Hepatocyte (in vitro differentiated cells): ENCODE data around the gene ZDHHC14. TPM values are rescaled to one million over a fixed set of nuclear protein-coding genes. Genes with fewer than 3 reads are reported as not detected.

ENCODE experiments used
- DNase-seq: peaks from one replicate; pipeline ENCODE4 v3.0.0-alpha.2; 2016; ENCODE audit warnings: low spot score
- H2AFZ ChIP-seq: fragments of 200-600 bp; sonication (generic); 2 replicates; pipeline ENCODE4 v1.6.0; 2016; ENCODE audit warnings: antibody characterized with exemption, mild to moderate bottlenecking
- H3K27ac ChIP-seq: fragments of 200-600 bp; sonication (generic); 2 replicates; pipeline ENCODE4 v1.5.1; 2016; ENCODE audit warnings: mild to moderate bottlenecking
- H3K27me3 ChIP-seq: fragments of 200-600 bp; sonication (generic); 2 replicates; pipeline ENCODE4 v1.6.1; 2016
- H3K36me3 ChIP-seq: fragments of 200-600 bp; sonication (generic); replicated peaks from 2 replicates; pipeline ENCODE4 v1.5.1; 2016; ENCODE audit warnings: low read depth; ENCODE audit not compliant: insufficient read depth
- H3K4me1 ChIP-seq: fragments of 200-600 bp; sonication (generic); 2 replicates; pipeline ENCODE4 v1.5.1; 2016; ENCODE audit warnings: mild to moderate bottlenecking, moderate library complexity; ENCODE audit not compliant: insufficient read depth
- H3K4me2 ChIP-seq: fragments of 200-600 bp; sonication (generic); 2 replicates; pipeline ENCODE4 v1.6.0; 2016
- H3K4me3 ChIP-seq: fragments of 200-600 bp; sonication (generic); 2 replicates; pipeline ENCODE4 v1.5.1; 2016; ENCODE audit warnings: mild to moderate bottlenecking
- H3K79me2 ChIP-seq: fragments of 200-600 bp; sonication (generic); 2 replicates; pipeline ENCODE4 v1.6.0; 2017; ENCODE audit warnings: mild to moderate bottlenecking
- H3K9me2 ChIP-seq: fragments of 200-600 bp; sonication (generic); replicated peaks from 2 replicates; pipeline ENCODE4 v1.6.0; 2017; ENCODE audit warnings: mild to moderate bottlenecking; ENCODE audit not compliant: insufficient read depth
- H3K9me3 ChIP-seq: fragments of 200-600 bp; sonication (generic); 2 replicates; pipeline ENCODE4 v1.5.1; 2016; ENCODE audit warnings: low read depth, mild to moderate bottlenecking
- H4K20me1 ChIP-seq: fragments of 200-600 bp; sonication (generic); 2 replicates; pipeline ENCODE4 v1.6.0; 2016; ENCODE audit warnings: mild to moderate bottlenecking; ENCODE audit not compliant: insufficient read depth, poor library complexity, severe bottlenecking
- EZH2 ChIP-seq: fragments of 200-600 bp; sonication (generic); IDR thresholded peaks from 2 replicates; pipeline ENCODE4 v1.6.1; 2016; ENCODE audit warnings: antibody characterized with exemption, mild to moderate bottlenecking, borderline replicate concordance
- EZH2phosphoT487 ChIP-seq: fragments of 200-600 bp; sonication (generic); IDR thresholded peaks from one replicate; pipeline ENCODE4 v1.6.1; 2018; ENCODE audit warnings: antibody characterized with exemption, mild to moderate bottlenecking, low read depth, moderate library complexity; ENCODE audit not compliant: unreplicated experiment, severe bottlenecking
- WGBS: methylation state at CpG from one replicate; pipeline ENCODE4 v1.1.6; 2016; ENCODE audit warnings: low lambda C conversion rate; ENCODE audit errors: missing lambda C conversion rate; 5-methylcytosine and 5-hydroxymethylcytosine counted together
- polyA plus RNA-seq: library from polyadenylated mRNA; unstranded; fragments of >200 nt; fragmentation: Nextera tagmentation; extraction: Ambion mirVana; gene quantifications from 2 replicates; pipeline ENCODE4 v1.2.1, GENCODE V29; 2016
- total RNA-seq: library from RNA; depleted of rRNA; stranded (reverse); fragments of >200 nt; gene quantifications from 2 replicates; pipeline ENCODE4 v1.2.3, GENCODE V29; 2014
- TF ChIP-seq, protein P1 (sequence below): fragments of 200-600 bp; sonication (generic); IDR thresholded peaks from 2 replicates; pipeline ENCODE4 v1.5.1; 2016; ENCODE audit warnings: antibody characterized with exemption, mild to moderate bottlenecking; ENCODE audit not compliant: poor library complexity

Gene ZDHHC14
- total and polyA plus RNA-seq, 2 experiments from 2014 or later, result 11.8 to 25.2 TPM

DNA sequence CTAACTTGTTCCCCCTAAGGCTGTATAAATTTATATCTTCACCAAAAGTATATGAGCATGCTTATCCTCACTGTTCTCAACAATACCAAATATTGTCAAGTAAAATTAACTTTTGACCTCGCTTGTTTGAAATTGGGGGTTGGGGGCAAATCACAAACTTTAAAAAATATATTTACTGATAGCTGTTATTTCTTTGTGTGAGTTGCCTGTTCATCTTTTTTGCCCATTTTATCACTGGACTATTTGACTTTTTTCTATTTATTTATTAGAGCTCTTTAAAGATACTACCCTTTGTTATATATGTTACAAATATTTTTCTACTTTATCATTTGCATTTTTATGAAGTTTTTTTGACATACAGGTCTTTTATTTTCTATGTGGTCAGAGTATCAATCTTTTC lies 187.7 kb downstream of the ZDHHC14 start:
- Histone ChIP-seq H3K4me1 (no peaks in the 10 kb centered on the region), H3K79me2 (no peaks in the 10 kb centered on the region), H3K36me3 (no peaks in the 10 kb centered on the region), H2AFZ (no peak overlapping the region), H3K27ac (no peak overlapping the region), H3K4me3 (no peak overlapping the region), H3K27me3 (no peaks in the 10 kb centered on the region), H4K20me1 (no peaks in the 10 kb centered on the region), H3K4me2 (no peak overlapping the region), H3K9me3 (no peaks in the 10 kb centered on the region), H3K9me2 (no peaks in the 10 kb centered on the region)
- TF ChIP-seq, protein P1, sequence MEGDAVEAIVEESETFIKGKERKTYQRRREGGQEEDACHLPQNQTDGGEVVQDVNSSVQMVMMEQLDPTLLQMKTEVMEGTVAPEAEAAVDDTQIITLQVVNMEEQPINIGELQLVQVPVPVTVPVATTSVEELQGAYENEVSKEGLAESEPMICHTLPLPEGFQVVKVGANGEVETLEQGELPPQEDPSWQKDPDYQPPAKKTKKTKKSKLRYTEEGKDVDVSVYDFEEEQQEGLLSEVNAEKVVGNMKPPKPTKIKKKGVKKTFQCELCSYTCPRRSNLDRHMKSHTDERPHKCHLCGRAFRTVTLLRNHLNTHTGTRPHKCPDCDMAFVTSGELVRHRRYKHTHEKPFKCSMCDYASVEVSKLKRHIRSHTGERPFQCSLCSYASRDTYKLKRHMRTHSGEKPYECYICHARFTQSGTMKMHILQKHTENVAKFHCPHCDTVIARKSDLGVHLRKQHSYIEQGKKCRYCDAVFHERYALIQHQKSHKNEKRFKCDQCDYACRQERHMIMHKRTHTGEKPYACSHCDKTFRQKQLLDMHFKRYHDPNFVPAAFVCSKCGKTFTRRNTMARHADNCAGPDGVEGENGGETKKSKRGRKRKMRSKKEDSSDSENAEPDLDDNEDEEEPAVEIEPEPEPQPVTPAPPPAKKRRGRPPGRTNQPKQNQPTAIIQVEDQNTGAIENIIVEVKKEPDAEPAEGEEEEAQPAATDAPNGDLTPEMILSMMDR, result no peak
- TF ChIP-seq EZH2phosphoT487 (no peak), EZH2 (no peak)
- no peak for DNase-seq
- 96% methylated on average over 1 of the region's 1 CpG for WGBS

DNA sequence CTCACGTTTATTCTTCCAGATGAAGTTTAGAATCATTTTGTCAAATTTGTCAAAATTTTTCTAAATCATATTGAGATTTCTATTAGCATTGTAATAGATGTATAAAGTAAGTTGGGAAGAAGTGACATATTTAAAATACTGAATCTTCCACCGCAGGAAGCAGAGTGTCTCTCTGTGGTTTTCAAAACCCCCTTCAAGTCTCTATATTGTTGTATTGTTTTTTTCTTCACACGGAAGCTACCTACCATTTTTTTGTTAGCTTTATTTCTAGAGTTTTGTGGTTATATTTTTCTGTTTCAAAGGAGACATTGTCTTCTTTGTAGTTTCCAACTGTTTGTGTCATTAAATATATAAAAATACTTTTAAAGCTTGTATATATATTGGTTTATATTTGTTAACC lies 188.6 kb downstream of the ZDHHC14 start:
- no peaks in the 10 kb centered on the region for H4K20me1 ChIP-seq
- no peaks in the 10 kb centered on the region for H3K36me3 ChIP-seq
- no peaks in the 10 kb centered on the region for H3K27me3 ChIP-seq
- H3K79me2 ChIP-seq, result no peaks in the 10 kb centered on the region
- H3K4me2 ChIP-seq, result no peak overlapping the region
- H3K9me2 ChIP-seq, result no peaks in the 10 kb centered on the region
- H2AFZ ChIP-seq, result no peak overlapping the region
- TF ChIP-seq EZH2, result no peak
- TF ChIP-seq EZH2phosphoT487, result no peak
- TF ChIP-seq, protein P1, result no peak
- no peaks in the 10 kb centered on the region for H3K9me3 ChIP-seq
- no peaks in the 10 kb centered on the region for H3K4me1 ChIP-seq
- WGBS, result 92% methylated on average over 3 of the region's 3 CpGs
- no peak for DNase-seq
- H3K27ac ChIP-seq, result no peak overlapping the region
- no peak overlapping the region for H3K4me3 ChIP-seq

DNA sequence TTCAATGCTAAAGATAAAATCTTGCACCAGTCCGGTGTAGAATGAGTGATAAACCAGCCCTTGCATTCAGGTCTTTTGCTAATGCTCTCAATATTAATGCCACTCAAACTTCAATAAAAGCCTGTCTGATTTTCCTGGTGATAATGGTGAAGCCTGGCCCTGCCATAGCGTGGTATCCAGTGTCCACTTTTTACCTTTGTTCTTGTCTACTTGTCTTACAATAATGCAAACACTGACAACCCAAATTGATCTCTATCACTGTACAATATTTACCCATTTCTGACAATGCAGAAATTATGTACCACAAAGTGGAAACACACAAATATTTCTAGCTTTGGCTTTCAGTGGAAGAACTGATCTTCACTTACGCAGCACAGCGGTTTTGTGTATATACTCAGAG lies 189.1 kb downstream of the ZDHHC14 start:
- TF ChIP-seq EZH2phosphoT487 (no peak), EZH2 (no peak)
- TF ChIP-seq, protein P1, result no peak
- H3K4me2 ChIP-seq, result no peak overlapping the region
- no peaks in the 10 kb centered on the region for H3K4me1 ChIP-seq
- no peaks in the 10 kb centered on the region for H3K9me2 ChIP-seq
- no peaks in the 10 kb centered on the region for H3K36me3 ChIP-seq
- H3K27ac ChIP-seq, result no peak overlapping the region
- H3K27me3 ChIP-seq, result no peaks in the 10 kb centered on the region
- WGBS, result 73% methylated on average over 4 of the region's 4 CpGs
- H3K9me3 ChIP-seq, result no peaks in the 10 kb centered on the region
- no peaks in the 10 kb centered on the region for H4K20me1 ChIP-seq
- H3K4me3 ChIP-seq, result no peak overlapping the region
- DNase-seq, result no peak
- no peak overlapping the region for H2AFZ ChIP-seq
- no peaks in the 10 kb centered on the region for H3K79me2 ChIP-seq

DNA sequence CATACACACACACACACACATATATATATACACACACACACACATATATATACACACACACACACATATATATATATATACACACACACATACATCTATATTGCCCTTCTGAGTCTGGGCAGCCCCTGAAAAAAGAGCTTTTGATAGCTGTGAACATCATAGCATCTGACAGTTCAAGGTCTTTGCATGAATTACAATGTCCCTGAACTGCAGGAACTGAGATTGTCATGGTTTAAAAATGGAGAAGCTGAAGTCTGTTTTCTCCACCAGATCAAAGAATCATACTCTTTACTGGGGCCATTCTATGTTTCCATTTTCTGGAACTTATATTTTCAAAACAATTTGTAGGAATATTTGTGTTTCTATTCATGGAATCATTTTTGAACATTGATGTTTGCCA lies 189.8 kb downstream of the ZDHHC14 start:
- no peaks in the 10 kb centered on the region for H3K4me1 ChIP-seq
- H3K9me2 ChIP-seq, result no peaks in the 10 kb centered on the region
- TF ChIP-seq, protein P1, result no peak
- no peak for TF ChIP-seq EZH2
- TF ChIP-seq EZH2phosphoT487, result no peak
- no peak overlapping the region for H3K4me3 ChIP-seq
- no peaks in the 10 kb centered on the region for H3K36me3 ChIP-seq
- no peak overlapping the region for H3K27ac ChIP-seq
- no peaks in the 10 kb centered on the region for H4K20me1 ChIP-seq
- H3K4me2 ChIP-seq, result no peak overlapping the region
- no peaks in the 10 kb centered on the region for H3K9me3 ChIP-seq
- no peak for DNase-seq
- no peaks in the 10 kb centered on the region for H3K27me3 ChIP-seq
- H2AFZ ChIP-seq, result no peak overlapping the region
- H3K79me2 ChIP-seq, result no peaks in the 10 kb centered on the region
